ENCODE results near the gene ABLIM1.

DNA sequence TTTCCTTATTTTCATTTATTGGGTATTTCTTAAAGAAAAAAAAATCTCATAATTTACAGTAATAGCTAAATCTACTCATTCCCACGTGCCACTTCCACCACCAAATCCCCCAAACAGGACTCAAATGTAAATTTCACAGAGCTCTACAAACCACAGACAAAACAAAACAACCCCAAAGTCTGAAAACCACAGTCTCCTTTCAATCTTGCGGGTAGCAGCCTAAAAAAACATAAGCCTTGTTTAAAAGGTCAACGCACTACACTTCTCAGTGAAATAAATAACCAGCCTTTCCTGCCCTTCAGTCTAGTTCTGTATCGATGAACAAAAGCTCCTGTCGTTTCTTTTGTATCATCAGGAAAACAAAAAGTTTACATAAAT lies 132.0 kb downstream of the ABLIM1 start:
- TF ChIP-seq POLR2A (IDR thresholded peaks at IDR 0.05; ENCODE audit: low read length): no peak
- TF ChIP-seq GATA1 (IDR thresholded peaks at IDR 0.05; ENCODE audit: low read depth, low read length): no peak

Data from erythroblast (primary cell).